GM03348 (cell line): Measurements from ENCODE around the gene NOL4L.
A peak's percentile ranks its signal among the peaks of the same experiment; 100 is the strongest.

ENCODE experiments used
- DNase-seq: peaks from one replicate; pipeline ENCODE4 v3.0.0; 2012; ENCODE audit warnings: low spot score

The NOL4L gene

GRCh38 chr20:32560989-32561830 is 23.9 kb downstream of the NOL4L start:
- peak; percentile 45 for DNase-seq

GRCh38 chr20:32560482-32560988 is 24.6 kb downstream of the NOL4L start:
- DNase-seq: no peak

- DNase-seq: no peak
Measured at GRCh38 chr20:32559753-32560380, 25.3 kb downstream of the NOL4L start.

DNA sequence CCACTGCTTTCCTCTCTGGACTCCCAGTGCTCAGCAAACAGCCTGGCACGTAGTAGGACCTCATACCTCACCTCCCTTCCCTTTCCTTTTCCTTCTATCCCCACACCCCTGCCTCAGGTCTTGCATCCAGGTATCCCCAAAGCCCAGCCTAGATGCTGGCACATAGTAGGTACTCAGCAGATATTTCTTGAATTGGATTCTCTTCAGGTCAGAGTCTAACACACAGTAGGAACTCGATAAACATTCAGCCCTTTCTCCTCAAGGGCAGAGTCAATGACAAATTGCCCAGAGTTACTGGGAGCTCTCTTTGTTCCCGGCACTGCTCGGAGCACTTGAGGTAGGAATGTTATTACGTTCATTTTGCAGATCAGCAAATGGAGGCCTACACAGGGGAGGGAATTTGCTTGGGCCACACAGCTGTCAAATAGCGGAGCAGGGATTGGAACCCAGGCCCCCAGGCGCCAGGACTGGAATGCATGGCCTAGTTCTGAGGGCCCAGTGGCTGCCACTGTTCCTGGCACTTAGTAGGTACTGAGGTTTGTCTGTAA is 25.9 kb downstream of the NOL4L start:
- no peak for DNase-seq

DNA sequence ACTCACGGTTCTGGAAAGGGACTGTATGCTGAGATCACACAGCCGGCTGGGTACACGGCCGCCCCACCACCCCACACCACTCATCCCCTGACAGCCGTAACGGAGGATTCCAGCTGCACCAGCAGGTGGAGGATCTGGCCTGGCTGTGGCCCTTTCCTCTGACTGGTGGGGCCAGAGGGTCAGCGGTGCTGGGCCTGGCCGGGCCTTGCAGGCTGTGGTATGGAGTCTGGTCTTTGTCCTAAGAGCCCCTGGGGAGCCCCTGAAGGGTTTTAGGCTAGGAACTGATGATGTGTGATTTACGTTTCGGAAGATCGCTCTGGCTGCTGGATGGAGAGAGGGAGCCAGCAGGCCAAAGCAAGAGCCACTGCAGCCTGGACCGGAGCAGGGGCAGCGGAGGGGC is 26.6 kb downstream of the NOL4L start:
- DNase-seq: no peak

DNA sequence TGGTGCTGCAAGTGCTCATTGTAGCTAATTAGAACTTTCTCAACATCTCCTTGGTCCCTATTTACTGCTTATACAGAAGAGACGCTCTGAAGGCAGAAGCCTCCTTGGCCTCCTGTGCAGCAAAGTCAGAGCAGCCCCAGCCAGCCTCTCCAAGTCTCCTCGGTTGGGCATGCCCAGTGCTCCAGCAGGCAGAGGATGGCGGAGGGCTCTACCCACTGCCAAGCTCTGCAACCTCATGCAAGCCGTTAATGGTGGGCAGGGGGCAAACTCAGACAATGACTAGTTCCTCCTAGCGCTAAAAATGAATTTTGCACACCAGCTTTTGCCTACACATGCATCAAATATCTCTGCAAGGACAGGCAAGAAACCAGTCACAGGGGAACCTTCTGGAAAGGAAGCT is 27.8 kb downstream of the NOL4L start:
- DNase-seq: no peak

- no peak for DNase-seq
Measured at GRCh38 chr20:32556312-32557184, 28.6 kb downstream of the NOL4L start.

GRCh38 chr20:32555584-32555983 is 29.5 kb downstream of the NOL4L start:
- no peak for DNase-seq

DNA sequence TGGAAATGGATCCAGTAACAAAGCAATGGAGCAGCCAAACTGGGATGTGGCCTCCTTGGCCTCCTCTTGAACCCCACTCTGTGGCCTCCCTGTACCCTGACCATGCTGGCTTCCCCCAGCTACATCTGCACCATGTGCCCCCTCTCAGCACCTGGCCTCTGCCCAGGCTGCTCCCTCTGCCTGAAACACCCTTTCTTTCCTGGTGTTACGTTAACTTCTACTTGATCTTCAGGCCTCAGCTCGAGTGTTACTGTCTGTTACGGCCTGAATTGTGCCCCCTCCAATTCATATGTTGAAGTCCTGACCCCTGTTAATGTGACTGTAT is 30.2 kb downstream of the NOL4L start:
- no peak for DNase-seq

DNA sequence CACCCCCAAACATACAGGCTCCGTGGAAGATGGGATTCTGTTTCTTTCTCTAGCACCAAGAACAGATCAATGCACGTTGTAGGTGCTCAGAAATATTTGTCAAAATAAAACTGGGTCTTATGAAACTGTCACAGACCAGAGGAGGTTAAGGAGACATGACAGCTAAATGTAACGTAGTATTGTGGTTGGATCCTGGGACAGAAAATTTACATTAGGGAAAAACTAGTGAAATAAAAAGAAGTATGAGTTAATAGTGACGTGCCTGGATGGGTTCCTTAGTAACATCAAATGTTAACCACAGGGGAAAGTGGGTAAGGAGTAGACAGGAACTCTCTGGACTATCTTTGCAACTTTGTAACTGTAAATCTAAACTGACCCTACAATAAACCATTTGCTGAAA is 31.5 kb downstream of the NOL4L start:
- DNase-seq: no peak

- no peak for DNase-seq
Measured at GRCh38 chr20:32551693-32552092, 33.4 kb downstream of the NOL4L start.

- DNase-seq: no peak
Measured at GRCh38 chr20:32549842-32550241, 35.3 kb downstream of the NOL4L start.

DNA sequence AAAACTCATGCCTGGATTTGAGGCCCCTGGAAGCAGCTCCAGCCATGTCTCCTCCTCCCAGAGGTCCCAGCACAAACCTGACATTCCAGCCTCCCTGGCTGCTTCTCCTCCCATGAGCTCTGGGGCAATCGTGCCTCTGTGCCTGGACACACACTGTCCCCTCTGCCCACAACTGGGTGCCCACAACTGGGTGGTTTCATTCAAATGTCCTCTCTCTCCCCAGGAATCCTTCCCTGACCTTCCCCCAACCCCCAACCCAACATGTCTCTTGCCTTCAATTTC is 37.4 kb downstream of the NOL4L start:
- no peak for DNase-seq

DNA sequence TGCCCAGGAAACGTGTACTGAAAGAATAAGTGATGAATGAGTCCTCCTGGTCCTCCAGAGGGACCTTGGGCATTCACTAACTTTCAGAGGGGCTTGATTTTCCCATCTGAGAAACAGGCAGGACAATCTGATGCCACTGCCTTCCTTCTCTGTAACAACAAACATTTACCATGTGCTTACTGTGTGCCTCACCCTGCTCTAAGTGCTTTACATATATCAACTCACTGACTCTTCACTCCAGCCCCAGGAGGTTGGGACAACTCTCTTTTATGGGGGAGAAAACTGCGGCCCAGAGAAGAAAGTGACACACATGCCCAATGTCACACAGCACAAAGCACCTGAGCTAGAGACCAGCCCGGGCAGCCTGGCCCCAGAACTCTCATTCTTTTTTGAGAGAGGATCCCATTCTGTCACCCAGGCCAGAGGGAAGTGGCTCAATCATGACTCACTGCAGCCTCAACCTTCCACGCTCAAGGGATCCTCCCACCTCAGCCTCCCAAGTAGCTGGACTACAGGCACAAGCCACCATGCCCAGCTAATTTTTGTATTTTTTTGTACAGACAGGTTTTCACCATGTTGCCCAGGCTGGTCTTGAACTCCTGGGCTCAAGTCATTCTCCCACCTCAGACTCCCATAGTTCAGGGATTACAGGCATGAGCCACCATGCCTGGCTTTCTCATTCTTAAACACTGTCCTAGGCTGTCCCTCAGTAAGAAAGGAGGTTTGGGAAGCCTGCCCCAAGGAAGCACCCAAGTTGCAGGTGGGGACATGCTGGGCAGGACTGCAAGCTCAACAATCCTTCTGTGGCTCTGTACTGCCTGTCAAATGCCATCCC is 38.0 kb downstream of the NOL4L start:
- DNase-seq: no peak

GRCh38 chr20:32544893-32545840 is 40.0 kb downstream of the NOL4L start:
- no peak for DNase-seq

DNA sequence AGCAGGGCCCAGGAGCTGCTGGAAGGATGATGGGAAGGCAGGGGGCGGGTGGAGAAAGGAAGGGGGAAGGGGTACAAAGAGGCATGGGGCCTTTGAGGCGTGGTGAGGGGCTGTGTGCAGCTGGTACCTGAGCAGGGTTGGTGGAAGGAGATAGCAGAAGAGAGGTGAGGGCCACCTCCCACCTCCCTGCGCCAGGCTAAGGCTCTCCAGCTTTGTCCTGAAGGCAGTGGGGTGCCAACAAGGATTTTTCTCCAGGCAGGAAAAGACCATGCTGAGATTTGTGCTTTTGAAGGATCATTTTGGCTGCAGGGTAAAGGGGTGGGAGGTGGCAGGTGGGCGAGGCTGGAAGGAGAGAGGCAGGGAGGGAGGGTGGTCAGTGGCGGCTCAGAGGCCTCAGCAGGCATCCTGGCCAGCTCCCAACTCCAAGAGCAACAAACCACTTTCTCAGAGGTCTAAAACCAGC is 40.8 kb downstream of the NOL4L start:
- DNase-seq: no peak

DNA sequence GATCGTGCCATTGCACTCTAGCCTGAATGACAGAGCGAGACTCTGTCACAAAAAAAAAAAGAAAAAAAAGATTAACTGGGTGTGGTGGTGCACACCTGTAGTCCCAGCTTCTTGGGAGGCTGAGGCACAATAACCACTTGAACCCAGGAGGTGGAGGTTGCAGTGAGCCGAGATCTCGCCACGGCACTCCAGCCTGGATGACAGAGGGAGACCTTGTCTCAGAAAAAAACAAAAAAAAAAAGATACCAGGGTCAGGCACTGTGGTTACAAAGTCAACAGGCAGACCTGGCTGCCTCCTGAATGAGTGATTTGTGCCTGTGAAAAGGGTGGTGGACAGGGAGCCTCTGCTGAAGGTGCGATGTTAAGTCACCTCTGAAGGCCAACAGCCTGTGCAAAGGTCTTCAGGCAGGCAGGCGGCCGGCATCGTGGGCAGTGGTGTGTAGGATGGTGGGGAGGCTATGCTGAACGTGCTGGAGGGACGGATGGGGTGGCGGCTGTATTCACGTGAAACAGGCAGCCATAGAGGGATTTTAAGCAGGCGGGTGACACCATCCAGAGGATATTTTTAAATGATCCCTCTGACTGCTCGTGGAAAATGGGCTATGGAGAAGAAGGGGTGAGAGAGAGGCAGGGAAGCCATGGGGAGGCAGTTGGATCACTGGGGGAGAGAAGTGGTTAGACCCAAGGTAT is 41.4 kb downstream of the NOL4L start:
- DNase-seq: no peak

DNA sequence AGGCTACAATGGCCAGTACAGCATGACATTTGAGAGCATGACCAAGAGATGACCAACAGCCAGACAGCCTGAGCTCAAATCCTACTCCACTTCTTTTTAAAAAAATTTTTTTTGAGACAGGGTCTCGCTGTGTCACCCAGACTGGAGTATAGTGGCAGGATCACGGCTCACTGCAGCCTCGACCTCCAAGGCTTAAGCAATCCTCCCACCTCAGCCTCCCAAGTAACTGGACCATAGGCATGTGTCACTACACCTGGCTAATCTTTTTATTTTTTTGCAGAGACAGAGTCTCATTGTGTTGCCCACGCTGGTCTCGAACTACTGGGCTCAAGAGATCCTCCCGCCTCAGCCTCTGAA is 42.9 kb downstream of the NOL4L start:
- DNase-seq: no peak

DNA sequence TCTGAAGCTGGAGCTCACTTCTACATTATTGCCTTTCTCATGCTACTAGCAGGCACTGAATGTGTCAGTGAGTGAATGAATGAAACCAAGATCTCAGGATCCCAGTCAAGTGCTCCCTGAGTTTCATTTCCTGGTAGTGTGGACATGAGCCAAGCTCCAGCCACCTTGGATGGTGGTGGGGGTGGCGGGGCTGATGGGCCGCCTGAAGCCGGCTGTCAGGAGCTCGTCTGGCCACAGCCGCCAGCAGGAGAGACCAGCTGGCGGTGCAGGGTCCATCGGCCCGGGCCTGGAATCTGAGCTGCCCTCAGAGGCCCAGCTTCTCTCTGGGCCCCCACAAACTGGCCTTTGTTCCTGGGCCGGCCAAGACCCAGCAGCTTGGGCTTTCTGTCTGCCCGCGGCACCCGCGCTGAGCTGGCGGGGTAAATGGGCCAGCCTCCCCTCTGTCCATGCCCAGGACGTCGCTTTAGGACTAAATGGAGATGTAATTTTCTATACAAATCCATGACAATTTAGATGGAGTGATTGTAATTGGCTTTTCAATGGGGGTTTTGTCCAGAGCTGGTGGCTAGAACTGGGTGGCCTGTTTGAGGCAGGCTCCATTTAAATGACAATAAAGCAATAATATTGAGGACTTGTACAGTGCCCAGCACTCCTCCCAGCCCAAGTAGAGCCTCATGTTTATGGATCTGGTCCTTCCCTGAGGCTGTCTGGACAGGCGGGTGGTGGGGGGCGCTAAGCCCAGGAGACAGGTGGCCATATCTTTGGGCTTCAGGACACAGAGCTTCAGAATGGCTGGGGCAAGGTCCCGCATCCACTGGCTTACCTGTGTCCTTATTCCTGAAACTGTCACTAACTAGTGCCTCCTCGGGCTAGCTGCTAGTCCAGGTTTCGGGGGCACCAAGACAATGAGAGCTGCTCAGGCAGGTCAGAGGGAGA is 43.5 kb downstream of the NOL4L start:
- DNase-seq: no peak
